ENCODE data around the gene CD3G. TPM values are rescaled to one million over a fixed set of nuclear protein-coding genes. Genes with fewer than 3 reads are reported as not detected.
"Not testable (repeated sequence)": the region's sequence is repeated elsewhere in the genome, so short reads cannot be mapped to it uniquely, and the experiment has no call there.

Gene CD3G
- total RNA-seq, result not detected in 2 replicates

DNA sequence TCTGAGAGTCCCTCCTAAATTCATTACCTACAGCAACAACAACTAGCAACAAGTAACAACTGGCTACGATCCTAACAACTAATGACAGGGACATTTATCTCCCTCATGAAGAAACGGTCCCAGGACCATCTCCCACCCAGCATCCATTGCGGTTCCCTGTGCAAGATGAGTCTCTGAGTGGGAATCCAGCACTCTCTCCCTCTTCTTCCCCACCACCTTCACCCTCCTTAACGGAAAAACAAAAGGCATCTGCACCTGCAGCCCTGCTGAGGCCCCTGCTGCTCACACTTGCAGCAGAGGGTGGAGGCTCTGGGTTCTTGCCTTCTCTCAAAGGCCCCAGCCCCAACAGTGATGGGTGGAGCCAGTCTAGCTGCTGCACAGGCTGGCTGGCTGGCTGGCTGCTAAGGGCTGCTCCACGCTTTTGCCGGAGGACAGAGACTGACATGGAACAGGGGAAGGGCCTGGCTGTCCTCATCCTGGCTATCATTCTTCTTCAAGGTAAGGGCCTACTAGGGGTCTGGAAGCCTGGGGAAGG lies at the start of gene CD3G:
TSS of gene CD3G (plus strand) at position 364 of the 535 bp plus-strand sequence. CDS start at position 444, 80 bp downstream.
- DNase-seq (ENCODE audit: low read depth in 2 of 2), result no peak

DNA sequence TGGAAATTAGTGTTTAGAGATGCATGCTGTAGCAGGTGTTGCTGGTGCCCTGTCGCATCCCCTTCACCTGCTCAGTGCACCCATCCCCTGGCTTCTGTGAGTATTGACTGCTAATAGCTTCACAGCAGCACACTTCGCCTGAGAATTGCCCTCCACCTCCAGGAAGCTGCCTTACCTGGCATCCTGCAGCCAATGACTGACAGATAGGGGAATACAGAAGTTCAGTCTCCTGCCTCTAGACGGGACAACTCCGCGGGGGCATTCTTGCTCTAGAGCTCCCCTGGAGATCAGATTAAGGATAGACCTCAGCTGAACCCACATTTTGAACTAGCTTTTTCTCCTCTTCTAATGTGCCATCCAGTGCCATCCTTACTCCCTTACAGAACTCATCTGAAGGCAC lies 48.9 kb upstream of the CD3G start:
- DNase-seq (ENCODE audit: low read depth in 2 of 2), result no peak

GRCh38 chr11:118295815-118296454 lies 48.2 kb upstream of the CD3G start:
- DNase-seq (ENCODE audit: low read depth in 2 of 2), result peak; percentile 48 to 70

- no peak for DNase-seq (ENCODE audit: low read depth in 2 of 2)
These were observed 42.4 kb upstream of the CD3G start for GRCh38 chr11:118301600-118302195.

DNA sequence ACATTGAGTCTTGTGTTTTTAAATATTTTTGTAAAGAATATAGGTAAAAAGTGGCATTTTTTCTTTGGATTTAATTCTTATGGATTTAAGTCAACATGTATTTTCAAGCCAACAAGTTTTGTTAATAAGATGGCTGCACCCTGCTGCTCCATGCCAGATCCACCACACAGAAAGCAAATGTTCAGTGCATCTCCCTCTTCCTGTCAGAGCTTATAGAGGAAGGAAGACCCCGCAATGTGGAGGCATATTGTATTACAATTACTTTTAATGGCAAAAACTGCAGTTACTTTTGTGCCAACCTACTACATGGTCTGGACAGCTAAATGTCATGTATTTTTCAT lies 39.9 kb upstream of the CD3G start:
- DNase-seq (ENCODE audit: low read depth in 2 of 2), result no peak

- DNase-seq (ENCODE audit: low read depth in 2 of 2), result no peak
These were observed 39.4 kb upstream of the CD3G start, which contains the start of gene CD3E for GRCh38 chr11:118304568-118305248. CD3E (plus strand) TSS chr11:118304730; CDS start chr11:118304953, 223 bp downstream.

- no peak for DNase-seq (ENCODE audit: low read depth in 2 of 2)
These were observed 38.4 kb upstream of the CD3G start for GRCh38 chr11:118305726-118306125.

DNA sequence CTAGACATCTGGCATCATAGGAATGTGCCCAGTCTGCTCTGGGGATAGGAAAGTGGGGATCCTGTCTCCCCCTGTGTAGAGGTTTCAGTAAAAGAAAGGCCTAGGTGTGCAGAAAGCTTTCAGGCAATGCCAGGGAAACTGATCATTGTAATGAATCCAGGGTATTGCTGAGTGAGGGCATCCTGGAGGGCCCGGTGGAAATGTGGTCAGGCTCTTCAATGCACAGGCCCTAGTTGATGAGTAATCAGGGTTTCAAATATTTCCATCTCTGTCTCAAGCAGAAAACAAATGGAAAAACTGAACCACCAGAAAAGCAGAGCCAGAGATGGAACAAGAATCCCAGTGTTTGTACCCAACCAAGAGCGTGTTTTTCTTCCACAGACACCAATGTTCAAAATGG lies 37.6 kb upstream of the CD3G start:
- DNase-seq (ENCODE audit: low read depth in 2 of 2), result no peak

- DNase-seq (ENCODE audit: low read depth in 2 of 2), result not testable (repeated sequence)
These were observed 35.1 kb upstream of the CD3G start for GRCh38 chr11:118308995-118309528.

DNA sequence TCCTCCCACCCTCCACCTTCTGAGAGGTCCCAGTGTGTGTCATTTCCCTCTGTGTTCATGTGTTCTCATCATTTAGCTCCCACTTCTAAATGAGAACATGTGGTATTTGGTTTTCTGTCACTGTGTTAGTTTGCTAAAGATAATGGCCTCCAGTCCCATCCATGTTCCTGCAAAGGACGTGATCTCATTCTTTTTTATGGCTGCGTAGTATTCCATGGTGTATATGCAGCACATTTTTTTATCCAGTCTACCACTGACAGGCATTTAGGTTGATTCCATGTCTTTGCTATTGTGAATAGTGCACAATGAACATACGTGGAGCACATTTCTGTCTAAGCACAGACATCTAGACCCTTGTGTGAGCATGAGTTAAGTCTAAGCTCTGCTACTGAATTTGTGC lies 33.9 kb upstream of the CD3G start:
- no peak for DNase-seq (ENCODE audit: low read depth in 2 of 2)

GRCh38 chr11:118310781-118311485 lies 33.2 kb upstream of the CD3G start:
- peak in 1 of 2 donors; percentile 60 for DNase-seq (ENCODE audit: low read depth in 2 of 2)

GRCh38 chr11:118311518-118311917 lies 32.6 kb upstream of the CD3G start:
- DNase-seq (ENCODE audit: low read depth in 2 of 2), result peak; percentile 7 to 41

GRCh38 chr11:118312328-118312727 lies 31.8 kb upstream of the CD3G start:
- DNase-seq (ENCODE audit: low read depth in 2 of 2), result no peak

DNA sequence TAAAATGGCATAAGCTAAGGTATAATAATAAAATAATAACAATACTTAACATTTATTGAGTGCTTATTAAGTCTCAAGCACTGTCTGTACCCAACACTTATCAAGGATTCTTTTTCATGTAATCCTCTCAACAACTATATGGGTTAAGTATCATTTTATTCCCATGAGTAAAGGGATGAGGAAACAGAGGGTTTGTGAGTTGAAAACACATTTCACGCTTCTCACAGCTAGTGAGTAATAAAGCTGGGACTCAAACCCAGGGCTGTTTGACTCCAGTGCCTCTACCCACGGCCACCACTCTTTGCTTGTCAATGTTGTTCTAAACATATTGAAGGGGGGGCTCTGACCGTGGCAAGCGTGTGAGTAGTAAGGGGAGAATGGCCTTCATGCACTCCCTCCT lies 30.9 kb upstream of the CD3G start:
- no peak for DNase-seq (ENCODE audit: low read depth in 2 of 2)

DNA sequence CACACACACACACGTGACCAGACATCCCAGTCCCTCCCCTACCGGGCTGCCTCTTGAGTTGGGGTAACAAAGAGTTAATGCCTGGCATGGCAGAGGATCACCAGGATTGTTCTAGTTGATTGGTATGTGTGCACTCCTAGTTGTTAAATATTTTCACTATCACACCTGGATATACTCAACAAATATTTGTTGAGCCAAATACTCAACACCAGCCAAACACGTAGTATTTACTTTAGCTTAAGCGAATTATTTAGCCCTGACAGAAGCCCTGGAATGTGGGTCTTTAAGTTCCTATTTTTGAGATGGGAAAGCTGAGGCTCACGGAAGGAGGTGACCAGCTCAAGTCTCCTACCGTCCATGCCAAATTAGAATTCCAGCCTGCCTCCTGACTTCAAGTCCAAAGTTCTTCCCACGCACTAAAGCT lies 29.1 kb upstream of the CD3G start:
- no peak for DNase-seq (ENCODE audit: low read depth in 2 of 2)

DNA sequence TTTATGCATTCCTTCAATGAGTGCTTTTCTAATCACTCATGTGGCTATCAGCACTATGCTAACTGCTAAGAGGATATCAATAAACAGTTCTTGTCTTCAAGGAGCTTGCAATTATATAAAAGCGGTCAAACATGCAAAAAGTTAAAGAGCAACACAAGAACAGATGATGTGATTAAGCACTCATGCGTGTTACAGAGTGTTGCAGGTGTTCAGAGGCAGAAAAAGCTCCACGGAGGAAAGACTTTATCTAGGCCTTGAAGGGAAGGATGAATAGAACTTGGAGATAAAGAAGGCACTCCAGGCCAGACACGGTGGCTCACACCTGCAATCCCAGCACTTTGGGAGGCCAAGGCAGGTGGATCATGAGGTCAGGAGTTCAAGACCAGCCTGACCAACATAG lies 26.0 kb upstream of the CD3G start:
- DNase-seq (ENCODE audit: low read depth in 2 of 2), result no peak

DNA sequence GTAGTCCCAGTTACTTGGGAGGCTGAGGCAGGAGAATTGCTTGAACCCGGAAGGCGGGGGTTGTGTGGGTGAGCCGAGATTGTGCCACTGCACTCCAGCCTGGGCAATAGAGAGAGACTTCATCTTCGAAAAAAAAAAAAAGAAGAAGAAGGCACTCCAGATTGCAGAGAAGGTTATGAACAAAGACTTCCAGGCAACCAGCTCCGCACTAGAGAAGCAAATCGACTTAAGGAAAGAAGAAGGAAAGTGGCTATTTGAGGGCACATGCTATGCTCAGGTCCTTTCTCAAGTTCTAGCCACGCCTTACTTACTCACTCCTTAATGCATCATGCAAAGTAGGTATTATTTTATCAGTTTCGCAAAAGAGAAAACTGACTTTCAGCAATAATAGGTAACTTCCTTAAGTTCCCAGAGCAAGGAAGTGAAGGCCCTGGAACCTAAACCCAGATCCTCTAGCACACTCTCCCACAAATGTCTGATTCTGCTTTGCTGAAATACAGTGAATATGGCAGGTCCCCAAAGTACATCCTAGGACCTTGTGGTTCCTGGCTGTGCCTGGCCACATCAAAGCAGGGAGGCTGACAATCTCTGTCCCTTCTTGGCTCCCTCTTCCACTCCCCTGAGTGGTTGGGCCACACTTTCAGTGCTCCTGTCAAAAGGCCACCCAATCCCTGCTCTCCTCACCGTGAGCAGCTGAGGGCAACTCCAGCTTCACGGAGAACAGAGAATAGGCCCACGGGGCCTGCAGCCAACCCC lies 25.4 kb upstream of the CD3G start:
- DNase-seq (ENCODE audit: low read depth in 2 of 2), result no peak

- no peak for DNase-seq (ENCODE audit: low read depth in 2 of 2)
These were observed 24.8 kb upstream of the CD3G start for GRCh38 chr11:118319337-118319707.

- no peak for DNase-seq (ENCODE audit: low read depth in 2 of 2)
These were observed 23.6 kb upstream of the CD3G start for GRCh38 chr11:118320515-118320914.

DNA sequence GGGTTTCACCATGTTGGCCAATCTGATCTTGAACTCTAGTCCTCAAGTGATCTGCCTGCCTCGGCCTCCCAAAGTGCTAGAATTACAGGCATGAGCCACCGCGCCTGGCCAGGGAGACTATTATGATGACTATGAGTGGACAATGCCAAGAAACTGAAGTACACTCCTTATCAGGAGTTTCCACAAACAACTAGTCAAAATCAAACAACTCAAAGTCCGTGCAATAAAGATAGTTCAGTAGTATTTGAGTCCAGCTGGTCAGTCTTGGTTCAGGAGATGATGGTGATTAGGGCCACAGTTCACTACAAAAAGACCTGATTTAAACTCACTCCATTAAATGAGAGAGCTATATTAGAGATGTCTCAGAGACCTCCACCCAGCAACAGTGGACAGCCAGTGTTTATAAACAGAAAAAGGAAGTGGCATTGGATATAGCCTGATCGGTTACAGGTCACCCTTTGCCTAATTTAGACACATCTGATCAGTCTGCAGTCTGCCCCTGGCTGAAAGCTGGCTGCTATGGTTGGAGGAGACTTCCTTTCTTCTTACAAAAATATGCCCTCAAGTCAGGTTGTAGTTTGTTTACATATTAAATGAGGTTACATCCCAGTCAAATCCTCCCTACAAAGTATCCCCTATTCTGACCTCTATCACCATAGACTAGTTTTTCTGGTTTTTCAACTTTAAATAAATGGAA lies 22.6 kb upstream of the CD3G start:
- DNase-seq (ENCODE audit: low read depth in 2 of 2), result no peak

Measured in lung microvascular endothelial cell (primary cell).